HG03520 (cell line): ENCODE measurements around the gene RPL28.
"Not testable (repeated sequence)": the region's sequence is repeated elsewhere in the genome, so short reads cannot be mapped to it uniquely, and the experiment has no call there.

ENCODE experiments used
- ATAC-seq: cut with Tn5 transposase; IDR thresholded peaks from one replicate; pipeline ENCODE4 v1.9.1; 2021; ENCODE audit warnings: mild to moderate bottlenecking, moderate library complexity; ENCODE audit not compliant: unreplicated experiment

RPL28 gene

DNA sequence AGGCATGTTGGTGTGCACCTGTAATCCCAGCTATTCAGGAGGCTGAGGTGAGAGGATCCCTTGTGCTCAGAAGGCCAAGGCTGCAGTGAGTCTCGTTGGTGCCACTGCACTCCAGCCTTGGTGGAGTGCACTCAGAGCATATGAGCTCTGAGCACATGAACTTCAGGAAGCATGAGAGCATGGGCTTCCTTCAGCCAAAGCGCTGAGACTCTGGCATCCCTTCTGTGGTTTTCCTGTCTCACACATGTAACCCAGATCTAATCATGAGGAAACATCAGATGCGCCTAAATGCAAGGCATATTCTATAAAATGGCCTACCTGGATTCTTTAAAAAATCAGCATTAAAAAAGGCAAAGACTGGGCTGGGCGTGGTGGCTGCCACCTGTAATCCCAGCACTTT, 35.5 kb downstream of the RPL28 start:
- ATAC-seq, result not testable (repeated sequence)

- ATAC-seq, result no peak
Observed at GRCh38 chr19:55423225-55424005, 37.7 kb downstream of the RPL28 start.

- no peak for ATAC-seq
Observed at GRCh38 chr19:55424518-55424917, 38.8 kb downstream of the RPL28 start.

- no peak for ATAC-seq
Observed at GRCh38 chr19:55426042-55426441, 40.3 kb downstream of the RPL28 start.

- no peak for ATAC-seq
Observed at GRCh38 chr19:55431183-55431582, 45.5 kb downstream of the RPL28 start.

- ATAC-seq, result no peak
Observed at GRCh38 chr19:55432241-55432959, 46.7 kb downstream of the RPL28 start.

GRCh38 chr19:55433292-55433691, 47.6 kb downstream of the RPL28 start:
- ATAC-seq, result no peak

- no peak for ATAC-seq
Observed at GRCh38 chr19:55434356-55434919, 48.7 kb downstream of the RPL28 start.

DNA sequence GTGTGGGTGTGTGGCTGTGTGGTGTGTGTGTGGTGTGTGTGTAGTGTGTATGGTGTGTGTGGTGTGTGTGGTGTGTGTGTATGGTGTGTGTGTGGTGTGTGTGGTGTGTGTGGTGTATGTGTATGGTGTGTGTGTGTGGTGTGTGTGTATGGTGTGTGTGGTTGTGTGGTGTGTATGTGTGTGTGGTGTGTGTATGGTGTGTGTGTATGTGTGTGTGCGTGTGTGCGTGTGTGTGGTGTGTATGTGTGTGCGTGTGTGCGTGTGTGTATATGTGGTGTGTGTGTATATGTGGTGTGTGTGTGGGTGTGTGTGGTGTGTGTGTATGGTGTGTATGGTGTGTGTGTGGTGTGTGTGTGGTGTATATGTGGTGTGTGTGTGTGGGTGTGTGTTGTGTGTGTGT, 49.3 kb downstream of the RPL28 start:
- no peak for ATAC-seq

DNA sequence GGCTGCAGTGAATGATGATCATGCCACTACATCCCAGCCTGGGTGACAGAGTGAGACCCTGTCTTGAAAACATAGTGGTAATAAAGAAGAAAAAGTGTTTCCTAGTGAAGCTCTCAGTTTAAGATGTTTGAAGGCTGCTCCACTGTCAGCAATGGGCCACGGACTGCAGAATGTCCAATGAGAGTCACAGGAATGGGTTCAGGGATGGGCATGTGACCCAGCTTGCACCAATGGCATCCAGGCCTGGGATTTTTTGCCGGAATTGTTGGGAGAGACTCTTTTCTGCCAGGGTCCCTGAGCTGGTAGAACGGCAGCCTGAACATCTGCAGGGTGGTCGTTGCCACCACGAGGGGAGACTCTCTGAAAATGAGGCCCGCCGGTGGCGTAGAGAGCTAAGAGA, 51.1 kb downstream of the RPL28 start:
- no peak for ATAC-seq

DNA sequence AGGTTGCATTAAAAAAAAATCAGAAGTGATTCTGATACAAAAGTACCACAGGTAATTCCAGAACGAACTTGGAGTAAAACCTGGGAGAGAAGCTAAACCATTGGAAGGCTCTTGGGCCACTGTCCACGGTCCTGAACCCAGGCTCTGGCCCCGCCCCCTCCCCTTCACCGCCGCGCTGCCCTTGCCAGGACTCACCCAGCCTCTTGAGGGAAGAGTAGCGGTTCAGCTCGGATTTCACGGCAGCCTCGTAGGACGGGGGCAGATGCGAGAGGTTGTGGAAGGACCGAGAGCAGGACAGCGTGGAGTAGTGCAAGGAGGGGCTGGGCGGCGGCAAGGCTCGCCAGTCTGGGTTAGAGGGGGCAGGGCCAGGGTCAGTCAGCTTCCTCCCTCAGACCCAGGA, 51.7 kb downstream of the RPL28 start:
- no peak for ATAC-seq

DNA sequence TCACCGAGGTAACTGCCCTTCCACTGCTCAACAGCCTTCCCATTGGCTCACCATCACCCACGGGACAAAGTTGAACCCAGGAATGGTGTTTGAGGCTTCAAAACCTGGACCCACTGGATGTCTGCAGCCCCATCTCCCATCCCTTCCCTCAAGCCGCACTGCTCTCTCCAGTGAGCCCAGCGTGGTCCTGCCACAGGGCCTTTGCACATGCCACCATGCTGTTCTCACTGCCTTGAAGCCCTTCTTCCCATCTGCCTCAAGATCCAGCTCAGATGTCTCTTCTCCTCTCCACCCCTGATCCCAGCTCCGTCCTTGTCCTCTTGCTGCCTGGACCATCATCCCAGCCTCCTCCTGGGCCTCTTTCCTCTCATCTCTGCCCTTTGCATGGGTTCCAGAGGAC, 53.3 kb downstream of the RPL28 start:
- no peak for ATAC-seq

- ATAC-seq, result no peak
Observed at GRCh38 chr19:55440411-55441105, 54.8 kb downstream of the RPL28 start.

- no peak for ATAC-seq
Observed at GRCh38 chr19:55441319-55441691, 55.6 kb downstream of the RPL28 start.

- no peak for ATAC-seq
Observed at GRCh38 chr19:55441692-55442321, 56.1 kb downstream of the RPL28 start.

GRCh38 chr19:55442372-55442961, 56.7 kb downstream of the RPL28 start:
- no peak for ATAC-seq

DNA sequence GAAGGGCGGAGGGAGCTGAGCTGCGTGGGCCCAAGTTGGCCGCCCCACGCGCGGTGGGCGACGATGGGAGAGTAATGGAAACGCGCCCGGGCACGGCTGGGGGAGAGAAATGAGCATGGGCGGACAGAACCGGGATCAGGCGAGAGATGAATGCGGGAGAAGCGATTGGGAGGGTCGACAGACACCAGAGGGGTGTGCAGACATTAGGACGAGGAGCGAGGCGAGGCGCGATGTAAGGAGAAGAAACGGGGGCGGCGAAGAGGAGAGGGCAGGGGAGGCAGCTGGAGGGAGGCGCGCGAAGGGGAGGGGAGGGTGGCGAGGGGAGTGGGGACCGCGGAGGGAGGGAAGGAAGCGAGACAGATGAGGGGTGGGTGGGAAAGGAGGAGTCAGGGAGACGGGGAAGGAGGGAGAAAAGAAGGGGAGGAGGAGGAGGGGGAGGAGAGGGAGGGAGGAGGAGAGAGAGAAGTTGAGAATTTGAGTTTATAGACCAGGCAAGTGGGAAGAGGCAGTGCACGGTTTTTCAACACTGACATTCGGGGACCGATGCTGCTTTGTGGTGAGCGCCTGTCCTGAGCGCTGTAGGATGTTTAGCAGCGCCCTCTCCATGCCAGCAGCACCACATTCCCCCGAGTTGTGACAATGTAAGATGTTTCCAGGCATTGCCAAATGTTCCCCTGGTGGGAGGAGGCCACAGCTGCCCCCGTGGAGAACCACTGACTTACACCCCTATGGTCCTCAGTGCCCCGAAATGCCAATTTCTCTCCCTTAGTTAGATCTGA, 57.5 kb downstream of the RPL28 start, which contains the start of gene SHISA7:
SHISA7 (minus strand) TSS at position 256 of the 779 bp plus-strand sequence. CDS start 437 bp downstream, outside the sequence.
- no peak for ATAC-seq

- ATAC-seq, result no peak
Observed at GRCh38 chr19:55443824-55444480, 58.2 kb downstream of the RPL28 start.

DNA sequence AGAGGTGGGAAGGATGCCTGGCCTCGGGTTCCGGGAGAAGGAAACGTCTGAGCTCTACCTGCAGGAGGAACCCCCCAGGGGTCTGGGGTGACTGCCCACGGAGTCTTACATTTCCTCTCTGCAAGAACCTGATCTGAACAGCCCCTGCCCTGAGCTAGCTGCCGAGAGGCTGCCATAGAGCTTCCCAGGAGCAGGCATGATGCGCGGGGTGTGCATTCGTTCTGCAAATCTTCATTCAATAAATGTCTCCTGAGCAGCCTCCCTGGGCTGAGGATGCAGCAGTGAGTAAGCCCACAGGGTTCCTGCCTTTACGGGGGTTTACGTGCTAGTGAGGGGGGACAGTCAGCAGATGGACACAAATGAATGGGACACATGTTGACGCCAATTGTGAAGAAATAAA, 58.9 kb downstream of the RPL28 start:
- ATAC-seq, result no peak
